GM12891 (cell line): ENCODE measurements around the gene IRF1.

Source experiments
- POLR2A ChIP-seq: IDR thresholded peaks from 2 replicates; pipeline ENCODE4 v1.6.1; 2011; ENCODE audit warnings: low read depth, low read length, control low read depth
- POU2F2 ChIP-seq: IDR thresholded peaks from 2 replicates; pipeline ENCODE4 v1.6.1; 2011; ENCODE audit warnings: low read depth, mild to moderate bottlenecking, control low read depth, low read length, moderate library complexity

GRCh38 chr5:132493241-132493640 lies 2.7 kb upstream of the IRF1 start:
- TF ChIP-seq POLR2A (no peak), POU2F2 (no peak)
